ENCODE results near the gene ZNF358. TPM values are rescaled to one million over a fixed set of nuclear protein-coding genes. Genes with fewer than 3 reads are reported as not detected.

ZNF358 gene
- total and polyA plus RNA-seq, 2 donors (not counting 1 experiment from before 2014, with no cell fraction given) = 16.7 to 26.8 TPM

DNA sequence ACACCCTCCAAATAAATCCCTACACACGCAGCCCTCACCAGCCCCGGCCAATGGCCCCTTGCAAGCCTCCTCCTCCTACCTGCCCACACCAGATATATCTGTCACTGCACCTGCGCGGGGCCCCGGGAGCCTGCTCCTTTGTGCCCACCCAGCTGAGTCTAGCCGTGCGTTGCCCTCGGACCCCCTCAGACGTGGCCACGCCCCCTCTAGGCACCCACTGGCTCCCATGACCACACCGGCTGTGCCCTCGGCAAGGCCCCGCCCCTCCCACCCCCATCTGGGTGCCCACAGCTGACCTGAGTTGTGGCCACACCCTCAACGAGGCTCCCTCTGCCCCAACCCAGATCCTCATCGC lies 13.3 kb downstream of the ZNF358 start:
- Histone ChIP-seq H3K36me3 (ENCODE audit: control insufficient read depth, insufficient read depth, low read length) (peaks cover 12% of the 10 kb centered on the region), H3K79me2 (ENCODE audit: control insufficient read depth, insufficient read depth, low read length) (no peaks in the 10 kb centered on the region), H3K4me3 (replicated peaks in 1 of 4; ENCODE audit: control extremely low read depth in 1 of 4, insufficient read depth in 1 of 4, low read depth in 3 of 4, low read length in 4 of 4) (no peak overlapping the region), H4K20me1 (ENCODE audit: control insufficient read depth, extremely low read depth, insufficient read depth, low read length) (no peaks in the 10 kb centered on the region), H3K4me1 (ENCODE audit: control insufficient read depth, extremely low read depth, insufficient read depth, low read length) (peaks cover 6% of the 10 kb centered on the region), H3K9ac (ENCODE audit: insufficient read depth, low read length) (no peak overlapping the region), H3K27ac (ENCODE audit: insufficient read depth, low read length) (no peak overlapping the region), H3K27me3 (ENCODE audit: control insufficient read depth, insufficient read depth, low read length) (no peaks in the 10 kb centered on the region), H3K9me3 (ENCODE audit: control insufficient read depth, insufficient read depth, low read depth, low read length) (no peaks in the 10 kb centered on the region), H3K4me2 (ENCODE audit: extremely low read depth, insufficient read depth, low read length) (no peak overlapping the region), H2AFZ (ENCODE audit: low read length) (no peak overlapping the region)
- TF ChIP-seq EZH2 (IDR thresholded peaks at IDR 0.05; ENCODE audit: low read length, missing control alignments) = no peak
- TF ChIP-seq, protein P1, sequence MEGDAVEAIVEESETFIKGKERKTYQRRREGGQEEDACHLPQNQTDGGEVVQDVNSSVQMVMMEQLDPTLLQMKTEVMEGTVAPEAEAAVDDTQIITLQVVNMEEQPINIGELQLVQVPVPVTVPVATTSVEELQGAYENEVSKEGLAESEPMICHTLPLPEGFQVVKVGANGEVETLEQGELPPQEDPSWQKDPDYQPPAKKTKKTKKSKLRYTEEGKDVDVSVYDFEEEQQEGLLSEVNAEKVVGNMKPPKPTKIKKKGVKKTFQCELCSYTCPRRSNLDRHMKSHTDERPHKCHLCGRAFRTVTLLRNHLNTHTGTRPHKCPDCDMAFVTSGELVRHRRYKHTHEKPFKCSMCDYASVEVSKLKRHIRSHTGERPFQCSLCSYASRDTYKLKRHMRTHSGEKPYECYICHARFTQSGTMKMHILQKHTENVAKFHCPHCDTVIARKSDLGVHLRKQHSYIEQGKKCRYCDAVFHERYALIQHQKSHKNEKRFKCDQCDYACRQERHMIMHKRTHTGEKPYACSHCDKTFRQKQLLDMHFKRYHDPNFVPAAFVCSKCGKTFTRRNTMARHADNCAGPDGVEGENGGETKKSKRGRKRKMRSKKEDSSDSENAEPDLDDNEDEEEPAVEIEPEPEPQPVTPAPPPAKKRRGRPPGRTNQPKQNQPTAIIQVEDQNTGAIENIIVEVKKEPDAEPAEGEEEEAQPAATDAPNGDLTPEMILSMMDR (conservative IDR thresholded peaks at IDR 0.05 in 1 of 2, IDR thresholded peaks at IDR 0.05 in 1 of 2; ENCODE audit: low read depth in 1 of 2, low read length in 2 of 2) = no peak
- no peak for DNase-seq (ENCODE audit: low read depth in 2 of 2)

DNA sequence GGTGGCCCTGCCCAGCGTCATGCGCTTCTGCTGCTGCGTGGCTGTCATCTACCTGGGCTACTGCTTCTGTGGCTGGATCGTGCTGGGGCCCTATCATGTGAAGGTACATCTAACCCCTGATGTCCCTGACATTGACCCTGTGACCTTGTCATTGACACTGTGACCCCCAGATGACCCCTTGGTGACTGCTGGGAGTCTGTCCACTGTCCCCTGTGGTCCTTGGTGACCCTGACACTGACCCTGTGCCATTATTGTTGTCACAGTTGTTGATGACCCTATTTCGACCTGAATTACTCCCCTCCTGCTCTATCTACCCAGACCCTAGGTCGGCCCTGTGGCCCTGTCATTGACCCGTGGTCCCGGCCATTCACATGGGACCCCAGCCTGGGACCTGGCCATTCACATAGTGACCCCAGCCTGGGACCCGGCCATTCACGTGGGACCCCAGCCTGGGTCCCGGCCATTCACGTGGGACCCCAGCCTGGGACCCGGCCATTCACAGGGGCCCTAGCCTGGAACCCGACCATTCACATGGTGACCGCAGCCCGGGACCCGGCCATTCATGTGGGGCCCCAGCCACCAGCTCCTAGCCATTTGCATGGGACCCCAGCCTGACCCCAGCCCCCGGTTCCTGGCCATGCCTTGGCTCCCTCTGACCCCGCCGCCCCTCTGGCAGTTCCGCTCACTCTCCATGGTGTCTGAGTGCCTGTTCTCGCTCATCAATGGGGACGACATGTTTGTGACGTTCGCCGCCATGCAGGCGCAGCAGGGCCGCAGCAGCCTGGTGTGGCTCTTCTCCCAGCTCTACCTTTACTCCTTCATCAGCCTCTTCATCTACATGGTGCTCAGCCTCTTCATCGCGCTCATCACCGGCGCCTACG lies 13.9 kb downstream of the ZNF358 start:
- no peak for TF ChIP-seq EZH2 (IDR thresholded peaks at IDR 0.05; ENCODE audit: low read length, missing control alignments)
- TF ChIP-seq, protein P1 (conservative IDR thresholded peaks at IDR 0.05 in 1 of 2, IDR thresholded peaks at IDR 0.05 in 1 of 2; ENCODE audit: low read depth in 1 of 2, low read length in 2 of 2) = no peak

DNA sequence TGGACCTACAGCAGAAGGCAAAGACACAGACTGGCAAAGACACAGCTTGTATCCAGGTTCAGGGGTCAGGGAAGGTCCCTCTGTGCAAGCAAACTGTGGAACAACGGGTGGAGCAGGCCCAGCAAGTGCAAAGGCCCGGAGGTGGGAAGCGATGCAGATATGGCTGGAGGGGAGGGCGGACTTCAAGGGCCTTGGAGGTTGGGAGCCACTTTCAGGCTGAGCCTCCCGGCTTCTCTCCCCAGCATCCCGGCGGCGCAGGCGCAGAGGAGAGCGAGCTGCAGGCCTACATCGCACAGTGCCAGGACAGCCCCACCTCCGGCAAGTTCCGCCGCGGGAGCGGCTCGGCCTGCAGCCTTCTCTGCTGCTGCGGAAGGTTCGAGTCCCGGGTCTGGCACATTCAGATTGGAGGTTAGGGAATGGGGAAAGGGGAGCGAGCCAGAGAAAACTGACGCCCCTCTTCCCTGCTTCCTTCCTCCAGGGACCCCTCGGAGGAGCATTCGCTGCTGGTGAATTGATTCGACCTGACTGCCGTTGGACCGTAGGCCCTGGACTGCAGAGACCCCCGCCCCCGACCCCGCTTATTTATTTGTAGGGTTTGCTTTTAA lies 17.5 kb downstream of the ZNF358 start:
- H3K36me3 ChIP-seq (ENCODE audit: control insufficient read depth, insufficient read depth, low read length) = peaks cover 7% of the 10 kb centered on the region
- no peaks in the 10 kb centered on the region for H3K79me2 ChIP-seq (ENCODE audit: control insufficient read depth, insufficient read depth, low read length)
- peak overlapping the region; percentile 47 to 93 (median 62) for H3K4me3 ChIP-seq (replicated peaks in 1 of 4; ENCODE audit: control extremely low read depth in 1 of 4, insufficient read depth in 1 of 4, low read depth in 3 of 4, low read length in 4 of 4)
- H3K9me3 ChIP-seq (ENCODE audit: control insufficient read depth, insufficient read depth, low read depth, low read length) = no peaks in the 10 kb centered on the region
- TF ChIP-seq, protein P1 (conservative IDR thresholded peaks at IDR 0.05 in 1 of 2, IDR thresholded peaks at IDR 0.05 in 1 of 2; ENCODE audit: low read depth in 1 of 2, low read length in 2 of 2) = no peak
- no peak for TF ChIP-seq EZH2 (IDR thresholded peaks at IDR 0.05; ENCODE audit: low read length, missing control alignments)
- peak overlapping the region; percentile 72 for H2AFZ ChIP-seq (ENCODE audit: low read length)
- H3K27me3 ChIP-seq (ENCODE audit: control insufficient read depth, insufficient read depth, low read length) = no peaks in the 10 kb centered on the region
- peak; percentile 41 to 59 for DNase-seq (ENCODE audit: low read depth in 2 of 2)
- no peaks in the 10 kb centered on the region for H4K20me1 ChIP-seq (ENCODE audit: control insufficient read depth, extremely low read depth, insufficient read depth, low read length)
- peak overlapping the region; percentile 44 for H3K27ac ChIP-seq (ENCODE audit: insufficient read depth, low read length)
- peaks cover 9% of the 10 kb centered on the region for H3K4me1 ChIP-seq (ENCODE audit: control insufficient read depth, extremely low read depth, insufficient read depth, low read length)
- H3K9ac ChIP-seq (ENCODE audit: insufficient read depth, low read length) = peak overlapping the region; percentile 70
- H3K4me2 ChIP-seq (ENCODE audit: extremely low read depth, insufficient read depth, low read length) = peak overlapping the region; percentile 83

More for the DNA sequence above, 13.9 kb downstream of the ZNF358 start:
- Histone ChIP-seq H4K20me1 (ENCODE audit: control insufficient read depth, extremely low read depth, insufficient read depth, low read length) (no peaks in the 10 kb centered on the region), H3K9me3 (ENCODE audit: control insufficient read depth, insufficient read depth, low read depth, low read length) (no peaks in the 10 kb centered on the region), H3K4me1 (ENCODE audit: control insufficient read depth, extremely low read depth, insufficient read depth, low read length) (peaks cover 6% of the 10 kb centered on the region), H3K4me2 (ENCODE audit: extremely low read depth, insufficient read depth, low read length) (no peak overlapping the region), H2AFZ (ENCODE audit: low read length) (no peak overlapping the region), H3K79me2 (ENCODE audit: control insufficient read depth, insufficient read depth, low read length) (no peaks in the 10 kb centered on the region), H3K4me3 (replicated peaks in 1 of 4; ENCODE audit: control extremely low read depth in 1 of 4, insufficient read depth in 1 of 4, low read depth in 3 of 4, low read length in 4 of 4) (no peak overlapping the region), H3K27me3 (ENCODE audit: control insufficient read depth, insufficient read depth, low read length) (no peaks in the 10 kb centered on the region), H3K36me3 (ENCODE audit: control insufficient read depth, insufficient read depth, low read length) (peaks cover 12% of the 10 kb centered on the region), H3K9ac (ENCODE audit: insufficient read depth, low read length) (no peak overlapping the region), H3K27ac (ENCODE audit: insufficient read depth, low read length) (no peak overlapping the region)
- no peak for DNase-seq (ENCODE audit: low read depth in 2 of 2)

Data from fibroblast of lung (primary cell).